Progenitor cell of endocrine pancreas (in vitro differentiated cells): Measurements from ENCODE around the gene SMARCAL1. TPM values are rescaled to one million over a fixed set of nuclear protein-coding genes. Genes with fewer than 3 reads are reported as not detected.

Experiments
- DNase-seq: peaks from one replicate; pipeline ENCODE4 v3.0.0; 2021; ENCODE audit warnings: low spot score; ENCODE audit not compliant: unreplicated experiment
- H3K27ac Mint-ChIP-seq: 2 replicates; pipeline ENCODE4 v1.8.0; 2021; ENCODE audit warnings: mild to moderate bottlenecking, moderate library complexity, mixed read lengths
- H3K27me3 Mint-ChIP-seq: 2 replicates; pipeline ENCODE4 v1.8.0; 2021; ENCODE audit warnings: mixed read lengths
- H3K36me3 Mint-ChIP-seq: 2 replicates; pipeline ENCODE4 v1.8.0; 2022; ENCODE audit warnings: mixed read lengths; ENCODE audit not compliant: insufficient read depth
- H3K4me1 Mint-ChIP-seq: 2 replicates; pipeline ENCODE4 v1.8.0; 2021; ENCODE audit warnings: low read depth, mixed read lengths
- H3K4me3 Mint-ChIP-seq: 2 replicates; pipeline ENCODE4 v1.8.0; 2021; ENCODE audit warnings: low read depth, mild to moderate bottlenecking, moderate library complexity, mixed read lengths
- H3K9me3 Mint-ChIP-seq: 2 replicates; pipeline ENCODE4 v1.8.0; 2021; ENCODE audit warnings: low read depth, mixed read lengths
- CTCF ChIP-seq: fragments of 200-600 bp; sonication (generic); IDR thresholded peaks from one replicate; pipeline ENCODE4 v1.5.0; 2021; ENCODE audit warnings: antibody characterized with exemption, mild to moderate bottlenecking; ENCODE audit not compliant: unreplicated experiment
- total RNA-seq: library from RNA; stranded (reverse); gene quantifications from 2 replicates; pipeline ENCODE4 v1.2.1, GENCODE V29; 2021

Gene SMARCAL1
- total RNA-seq, 1 donor from 2014 or later: 38.1 TPM

GRCh38 chr2:216425008-216425787 lies 12.9 kb downstream of the SMARCAL1 start:
- DNase-seq: no peak
- TF ChIP-seq CTCF: no peak
- Mint-ChIP-seq H3K27me3 (no peaks in the 10 kb centered on the region), H3K4me3 (no peak overlapping the region), H3K4me1 (no peaks in the 10 kb centered on the region), H3K27ac (no peak overlapping the region), H3K36me3 (peaks cover 37% of the 10 kb centered on the region), H3K9me3 (no peaks in the 10 kb centered on the region)

- no peaks in the 10 kb centered on the region for H3K9me3 Mint-ChIP-seq
- peaks cover 40% of the 10 kb centered on the region for H3K36me3 Mint-ChIP-seq
- TF ChIP-seq CTCF: no peak
- H3K4me1 Mint-ChIP-seq: no peaks in the 10 kb centered on the region
- H3K27me3 Mint-ChIP-seq: no peaks in the 10 kb centered on the region
- no peak overlapping the region for H3K27ac Mint-ChIP-seq
- no peak overlapping the region for H3K4me3 Mint-ChIP-seq
- DNase-seq: no peak
Measured at GRCh38 chr2:216426166-216426777, 14.0 kb downstream of the SMARCAL1 start.

GRCh38 chr2:216426938-216427337 lies 14.7 kb downstream of the SMARCAL1 start:
- Mint-ChIP-seq H3K27ac (no peak overlapping the region), H3K9me3 (no peaks in the 10 kb centered on the region), H3K36me3 (peaks cover 43% of the 10 kb centered on the region), H3K4me1 (no peaks in the 10 kb centered on the region), H3K27me3 (no peaks in the 10 kb centered on the region), H3K4me3 (no peak overlapping the region)
- TF ChIP-seq CTCF: no peak
- DNase-seq: no peak

GRCh38 chr2:216428618-216429350 lies 16.5 kb downstream of the SMARCAL1 start:
- no peaks in the 10 kb centered on the region for H3K9me3 Mint-ChIP-seq
- H3K36me3 Mint-ChIP-seq: peaks cover 40% of the 10 kb centered on the region
- H3K4me3 Mint-ChIP-seq: no peak overlapping the region
- H3K27me3 Mint-ChIP-seq: no peaks in the 10 kb centered on the region
- TF ChIP-seq CTCF: no peak
- no peak overlapping the region for H3K27ac Mint-ChIP-seq
- DNase-seq: no peak
- H3K4me1 Mint-ChIP-seq: no peaks in the 10 kb centered on the region

GRCh38 chr2:216429428-216429827 lies 17.1 kb downstream of the SMARCAL1 start:
- no peak overlapping the region for H3K27ac Mint-ChIP-seq
- no peaks in the 10 kb centered on the region for H3K27me3 Mint-ChIP-seq
- DNase-seq: no peak
- no peak overlapping the region for H3K4me3 Mint-ChIP-seq
- no peaks in the 10 kb centered on the region for H3K4me1 Mint-ChIP-seq
- H3K36me3 Mint-ChIP-seq: peaks cover 37% of the 10 kb centered on the region
- no peaks in the 10 kb centered on the region for H3K9me3 Mint-ChIP-seq
- TF ChIP-seq CTCF: no peak
